H1 (cell line): Measurements from ENCODE around the gene ZFYVE16. TPM values are rescaled to one million over a fixed set of nuclear protein-coding genes. Genes with fewer than 3 reads are reported as not detected.
A peak's percentile ranks its signal among the peaks of the same experiment; 100 is the strongest.

Experiments
- CTCF ChIA-PET: fragments of 300-600 bp; sonication (Branson Sonifier 250); formaldehyde crosslinking; loops from one replicate; lab custom pipeline; 2021; ENCODE audit not compliant: partially characterized antibody; lab: Charles Lee
- POLR2A ChIA-PET: fragments of 300-600 bp; sonication (Branson Sonifier 250); formaldehyde crosslinking; loops from one replicate; lab custom pipeline; 2021; ENCODE audit warnings: inconsistent platforms; ENCODE audit not compliant: partially characterized antibody; lab: Charles Lee
- DNase-seq, 2 experiments: peaks; one replicate each; pipeline versions ENCODE4 v3.0.0 to v3.0.0-alpha.2; 2010 to 2022; ENCODE audit warnings: low spot score in 2 of 2, low read depth in 1 of 2, mixed read lengths in 1 of 2
- FAIRE-seq: peaks from 2 replicates; lab custom pipeline; 2011; peaks lifted over from hg19 to GRCh38; lab: Jason Lieb, UNC
- H2AFZ ChIP-seq: 2 replicates; pipeline ENCODE4 v1.8.1; 2012; ENCODE audit warnings: low read length, inconsistent platforms
- H2AK5ac ChIP-seq: 2 replicates; pipeline ENCODE4 v1.6.1; 2013; ENCODE audit warnings: low read depth, low read length
- H2BK120ac ChIP-seq: replicated peaks from 2 replicates; pipeline ENCODE3; 2013; ENCODE audit warnings: low read depth, low read length, inconsistent platforms
- H2BK12ac ChIP-seq: 2 replicates; pipeline ENCODE4 v1.6.1; 2013; ENCODE audit warnings: low read depth, low read length
- H2BK15ac ChIP-seq: 2 replicates; pipeline ENCODE4 v1.6.1; 2013; ENCODE audit warnings: low read length
- H2BK20ac ChIP-seq: 2 replicates; pipeline ENCODE4 v1.6.1; 2013; ENCODE audit warnings: low read length
- H2BK5ac ChIP-seq: 2 replicates; pipeline ENCODE4 v1.6.1; 2013; ENCODE audit warnings: low read depth, low read length
- H3K14ac ChIP-seq: 2 replicates; pipeline ENCODE4 v1.6.1; 2013; ENCODE audit warnings: inconsistent platforms; ENCODE audit not compliant: insufficient read length
- H3K18ac ChIP-seq: 2 replicates; pipeline ENCODE4 v1.6.1; 2013; ENCODE audit warnings: low read length; ENCODE audit errors: extremely low read depth
- H3K23ac ChIP-seq: 2 replicates; pipeline ENCODE4 v1.6.1; 2013; ENCODE audit warnings: inconsistent platforms; ENCODE audit not compliant: insufficient read length
- H3K23me2 ChIP-seq: 2 replicates; pipeline ENCODE4 v1.6.1; 2013; ENCODE audit warnings: low read depth, low read length
- H3K27ac ChIP-seq: 2 replicates; pipeline ENCODE4 v1.6.1; 2011; ENCODE audit warnings: low read depth, low read length, inconsistent platforms
- H3K27me3 ChIP-seq, 4 experiments: replicated peaks in 1 of 4; 1 replicate in 1 of 4; 2 replicates in 3 of 4; pipeline versions ENCODE4 v1.6.1 to v1.8.1; 2011 to 2013; ENCODE audit warnings: low read length in 3 of 4, mild to moderate bottlenecking in 3 of 4, inconsistent platforms in 2 of 4, mixed read lengths in 2 of 4, moderate library complexity in 1 of 4; ENCODE audit not compliant: control insufficient read depth in 3 of 4, insufficient read depth in 3 of 4; ENCODE audit errors: extremely low read depth in 1 of 4
- H3K36me3 ChIP-seq, 4 experiments: 2 replicates each; pipeline versions ENCODE4 v1.6.1 to v1.8.1; 2011 to 2013; ENCODE audit warnings: mild to moderate bottlenecking in 4 of 4, low read length in 3 of 4, moderate library complexity in 2 of 4, control low read depth in 1 of 4, inconsistent platforms in 1 of 4; ENCODE audit not compliant: insufficient read depth in 4 of 4, control insufficient read depth in 2 of 4
- H3K4ac ChIP-seq: replicated peaks from 2 replicates; pipeline ENCODE3; 2013; ENCODE audit warnings: low read length, low read depth, mixed read lengths, inconsistent platforms; ENCODE audit not compliant: insufficient read length
- H3K4me1 ChIP-seq, 4 experiments: replicated peaks in 1 of 4; 1 replicate in 1 of 4; 2 replicates in 3 of 4; pipeline versions ENCODE4 v1.6.1 to v1.8.1; 2011 to 2013; ENCODE audit warnings: low read length in 3 of 4, inconsistent platforms in 2 of 4, mixed read lengths in 1 of 4; ENCODE audit not compliant: insufficient read depth in 4 of 4, control insufficient read depth in 3 of 4
- H3K4me2 ChIP-seq, 2 experiments: 2 replicates each; pipeline versions ENCODE4 v1.6.1 to v1.8.1; 2011 to 2013; ENCODE audit warnings: low read depth in 2 of 2, low read length in 2 of 2, control low read depth in 1 of 2, inconsistent platforms in 1 of 2, mild to moderate bottlenecking in 1 of 2; ENCODE audit not compliant: insufficient read depth in 1 of 2
- H3K4me3 ChIP-seq, 4 experiments: fragments of 200-600, 300-600 bp in 1 of 4; sonication (generic), shearing (Covaris generic), sonication (Bioruptor Twin) in 1 of 4; 2 replicates each; pipeline versions ENCODE4 v1.5.1 to v1.8.1; 2011 to 2016; ENCODE audit warnings: low read length in 4 of 4, low read depth in 3 of 4, control low read depth in 2 of 4, inconsistent platforms in 2 of 4, mild to moderate bottlenecking in 2 of 4, mixed read lengths in 1 of 4, moderate library complexity in 1 of 4; ENCODE audit not compliant: insufficient read depth in 2 of 4; ENCODE audit errors: extremely low read depth in 1 of 4
- H3K56ac ChIP-seq: replicated peaks from 2 replicates; pipeline ENCODE3; 2013; ENCODE audit warnings: low read depth, mild to moderate bottlenecking, mixed read lengths, low read length, inconsistent platforms; ENCODE audit not compliant: insufficient read length
- H3K79me1 ChIP-seq: 2 replicates; pipeline ENCODE4 v1.6.1; 2013; ENCODE audit warnings: low read depth, low read length, control low read depth
- H3K79me2 ChIP-seq, 2 experiments: 2 replicates each; pipeline versions ENCODE4 v1.6.1 to v1.8.1; 2012 to 2013; ENCODE audit warnings: low read length in 2 of 2, mild to moderate bottlenecking in 2 of 2, inconsistent platforms in 1 of 2; ENCODE audit not compliant: insufficient read depth in 2 of 2, control insufficient read depth in 1 of 2
- H3K9ac ChIP-seq, 4 experiments: replicated peaks in 1 of 4; 1 replicate in 1 of 4; 2 replicates in 3 of 4; pipeline versions ENCODE4 v1.6.1 to v1.8.1; 2011 to 2013; ENCODE audit warnings: low read depth in 3 of 4, low read length in 3 of 4, control low read depth in 2 of 4, mild to moderate bottlenecking in 2 of 4, moderate library complexity in 2 of 4, inconsistent platforms in 1 of 4; ENCODE audit errors: extremely low read depth in 1 of 4
- H3K9me3 ChIP-seq, 2 experiments: 2 replicates each; pipeline versions ENCODE4 v1.6.1 to v1.8.1; 2012 to 2013; ENCODE audit warnings: mild to moderate bottlenecking in 2 of 2, moderate library complexity in 2 of 2, control low read depth in 1 of 2, inconsistent platforms in 1 of 2, low read depth in 1 of 2, low read length in 1 of 2, mixed read lengths in 1 of 2; ENCODE audit not compliant: insufficient read depth in 2 of 2
- H4K20me1 ChIP-seq, 2 experiments: replicated peaks in 1 of 2; 2 replicates each; pipeline versions ENCODE3 to v1.8.1; 2011 to 2013; ENCODE audit warnings: inconsistent platforms in 2 of 2, low read length in 2 of 2, mild to moderate bottlenecking in 1 of 2; ENCODE audit not compliant: insufficient read depth in 2 of 2, control insufficient read depth in 1 of 2
- H4K5ac ChIP-seq: 2 replicates; pipeline ENCODE4 v1.6.1; 2013; ENCODE audit warnings: low read length, low read depth, mixed read lengths, inconsistent platforms; ENCODE audit not compliant: insufficient read length
- H4K8ac ChIP-seq: 2 replicates; pipeline ENCODE4 v1.8.0; 2013; ENCODE audit warnings: mild to moderate bottlenecking, moderate library complexity, low read length, inconsistent platforms; ENCODE audit not compliant: insufficient read depth; ENCODE audit errors: extremely low read depth
- H4K91ac ChIP-seq: replicated peaks from 2 replicates; pipeline ENCODE3; 2013; ENCODE audit warnings: low read length, mixed read lengths, inconsistent platforms; ENCODE audit not compliant: insufficient read length
- ATF3 ChIP-seq: IDR thresholded peaks from 2 replicates; pipeline ENCODE4 v1.6.1; 2011; ENCODE audit warnings: low read depth, mild to moderate bottlenecking, low read length; ENCODE audit not compliant: insufficient read depth
- BCL11A ChIP-seq, 2 experiments: IDR thresholded peaks; one replicate each; pipeline ENCODE4 v1.6.1; 2011; ENCODE audit warnings: low read depth in 2 of 2, low read length in 2 of 2, mild to moderate bottlenecking in 2 of 2
- CEBPB ChIP-seq: IDR thresholded peaks from 2 replicates; pipeline ENCODE4 v1.6.1; 2012; ENCODE audit warnings: low read depth, low read length
- E2F6 ChIP-seq: IDR thresholded peaks from 2 replicates; pipeline ENCODE4 v1.6.1; 2012; ENCODE audit warnings: inconsistent platforms
- FOSL1 ChIP-seq: IDR thresholded peaks from 2 replicates; pipeline ENCODE4 v1.6.1; 2011; ENCODE audit warnings: mild to moderate bottlenecking, low read depth, low read length, moderate library complexity; ENCODE audit not compliant: insufficient read depth
- GTF2F1 ChIP-seq: IDR thresholded peaks from 2 replicates; pipeline ENCODE4 v1.6.1; 2012; ENCODE audit warnings: low read depth, low read length, improper control_type of control experiment, borderline replicate concordance
- MAFK ChIP-seq: IDR thresholded peaks from 2 replicates; pipeline ENCODE4 v1.6.1; 2012; ENCODE audit warnings: low read depth, mild to moderate bottlenecking, improper control_type of control experiment, low read length
- SAP30 ChIP-seq: fragments of 300-600 bp; sonication (generic); IDR thresholded peaks from 2 replicates; pipeline ENCODE4 v1.7.1; 2012; ENCODE audit warnings: low read length, moderate library complexity, mild to moderate bottlenecking, inconsistent platforms; ENCODE audit not compliant: insufficient read depth, insufficient replicate concordance
- TCF12 ChIP-seq: IDR thresholded peaks from 2 replicates; pipeline ENCODE4 v1.6.1; 2011; ENCODE audit warnings: low read depth, mild to moderate bottlenecking, low read length
- WGBS, 2 experiments: shearing (Covaris generic) in 1 of 2; methylation state at CpG; one replicate each; pipeline versions ENCODE4 v1.1.6 to v1.1.7; 2013 to 2015; ENCODE audit warnings: low lambda C conversion rate in 2 of 2, mixed read lengths in 2 of 2, inconsistent platforms in 1 of 2, low coverage in 1 of 2, missing lambda C conversion rate in 1 of 2; ENCODE audit not compliant: insufficient replicate concordance in 2 of 2, insufficient coverage in 1 of 2, insufficient read length in 1 of 2; ENCODE audit errors: extremely low coverage in 1 of 2, missing lambda C conversion rate in 1 of 2; 5-methylcytosine and 5-hydroxymethylcytosine counted together
- polyA plus RNA-seq, 7 experiments: library from polyadenylated mRNA; depleted of rRNA in 3 of 7; stranded (reverse) in 5 of 7; unstranded in 2 of 7; fragments of >200 nt in 5 of 7; fragments of 200-250 nt in 2 of 7; gene quantifications; 1 replicate in 5 of 7; 2 replicates in 1 of 7; 4 replicates in 1 of 7; pipeline versions ENCODE4 v1.2.1 to v1.2.3, GENCODE V29; 2011 to 2013; ENCODE audit warnings: missing spikeins in 2 of 7, mixed read lengths in 2 of 7
- total RNA-seq: library from RNA; stranded (reverse); fragmentation: NEBNext Ultra II Directional; extraction: Animal tissue kit (Norgen Biotek cat#: 25700); gene quantifications from 2 replicates; pipeline ENCODE4 v1.2.1, GENCODE V29; 2021

The ZFYVE16 gene
- total and polyA plus RNA-seq, 2 of the 8 experiments (the other 6 are each of a cell fraction or from before 2014, with no cell fraction given) = 3.6 to 24.2 TPM

GRCh38 chr5:80399526-80400239, 8.2 kb upstream of the ZFYVE16 start:
- POLR2A ChIA-PET = no interaction called here
- no peak overlapping the region for H2BK12ac ChIP-seq
- 96% methylated on average over 1 of the region's 1 CpG; no CpG with 5 or more reads in 1 of the 2 experiments for WGBS, 2 experiments

More at GRCh38 chr5:80399526-80400239, 8.2 kb upstream of the ZFYVE16 start:
- Histone ChIP-seq H3K9ac (no peak overlapping the region), H3K18ac (no peak overlapping the region), H4K20me1 (no peaks in the 10 kb centered on the region), H3K23me2 (no peaks in the 10 kb centered on the region), H3K27me3 (no peaks in the 10 kb centered on the region), H2AFZ (peak overlapping the region; percentile 74; the same call in 1 of the 2 replicates), H3K9me3 (peaks cover 3 to 11% of the 10 kb centered on the region in 2 experiments; a peak in 2 of 4 replicates), H2BK15ac (no peak overlapping the region), H3K4me3 (no peak overlapping the region), H3K56ac (no peak overlapping the region), H3K36me3 (no peaks in the 10 kb centered on the region), H3K4me2 (no peak overlapping the region), H3K14ac (no peak overlapping the region), H3K4ac (no peak overlapping the region), H2AK5ac (no peak overlapping the region), H3K4me1 (no peaks in the 10 kb centered on the region), H4K5ac (no peak overlapping the region), H3K79me1 (no peaks in the 10 kb centered on the region), H4K8ac (no peak overlapping the region)
- no peak for DNase-seq
- TF ChIP-seq FOSL1 (no peak), MAFK (no peak), BCL11A (IDR thresholded peaks at IDR 0.05; ENCODE audit: low read depth in 2 of 2, low read length in 2 of 2) (no peak), E2F6 (no peak), CEBPB (no peak), TCF12 (no peak), SAP30 (no peak), ATF3 (no peak), GTF2F1 (no peak)
- TF ChIP-seq, all 59 proteins: peak for 0
- Histone ChIP-seq H3K79me2 (no peaks in the 10 kb centered on the region), H3K27ac (no peak overlapping the region), H3K23ac (no peak overlapping the region), H2BK120ac (no peak overlapping the region), H2BK5ac (no peak overlapping the region), H4K91ac (no peak overlapping the region), H2BK20ac (no peak overlapping the region)
- CTCF ChIA-PET = interaction anchor here (0.6 kb wide), 1 partner anchor 456 kb away, joined by 3 read pairs; no protein-coding TSS in a partner anchor
- no peak for FAIRE-seq
